ENCODE data around the gene LRIG2.

The LRIG2 gene

GRCh38 chr1:113096493-113096892 is 23.5 kb downstream of the LRIG2 start:
- CTCF ChIA-PET = interaction anchor here (1.2 to 3.8 kb wide), 4 partner anchors 19 to 568 kb away, joined by 3 to 26 read pairs (median 4); partner anchors contain the start of gene LRIG2
- POLR2A ChIA-PET = no interaction called here
- no peak for TF ChIP-seq CTCF (IDR thresholded peaks at IDR 0.05; ENCODE audit: control extremely low read depth, extremely low read depth, low read depth, missing control alignments)

GRCh38 chr1:113101588-113101987 is 28.6 kb downstream of the LRIG2 start:
- POLR2A ChIA-PET = no interaction called here
- TF ChIP-seq CTCF (IDR thresholded peaks at IDR 0.05; ENCODE audit: control extremely low read depth, extremely low read depth, low read depth, missing control alignments) = no peak
- no peak for DNase-seq (ENCODE audit: extremely low spot score)
- CTCF ChIA-PET = no interaction called here

More at GRCh38 chr1:113096493-113096892, 23.5 kb downstream of the LRIG2 start:
- DNase-seq (ENCODE audit: extremely low spot score) = no peak

- CTCF ChIA-PET = interaction anchor here (1.0 to 1.7 kb wide), 2 partner anchors 14 to 30 kb away, joined by 3 to 5 read pairs; partner anchors contain the start of gene LRIG2
- no peak for TF ChIP-seq CTCF (IDR thresholded peaks at IDR 0.05; ENCODE audit: control extremely low read depth, extremely low read depth, low read depth, missing control alignments)
- no peak for DNase-seq (ENCODE audit: extremely low spot score)
Observed at GRCh38 chr1:113103048-113103447, 30.1 kb downstream of the LRIG2 start.

GRCh38 chr1:113103977-113104376 is 31.0 kb downstream of the LRIG2 start:
- DNase-seq (ENCODE audit: extremely low spot score) = no peak
- ChIA-PET POLR2A (no interaction called here), CTCF (interaction anchor here (1.4 to 1.7 kb wide), 2 partner anchors 31 to 36 kb away, joined by 4 to 5 read pairs; partner anchors contain the start of gene LRIG2)
- no peak for TF ChIP-seq CTCF (IDR thresholded peaks at IDR 0.05; ENCODE audit: control extremely low read depth, extremely low read depth, low read depth, missing control alignments)

More at GRCh38 chr1:113103048-113103447, 30.1 kb downstream of the LRIG2 start:
- POLR2A ChIA-PET = no interaction called here

- DNase-seq (ENCODE audit: extremely low spot score) = no peak
- no peak for TF ChIP-seq CTCF (IDR thresholded peaks at IDR 0.05; ENCODE audit: control extremely low read depth, extremely low read depth, low read depth, missing control alignments)
- POLR2A ChIA-PET = no interaction called here
- CTCF ChIA-PET = no interaction called here
Observed at GRCh38 chr1:113106910-113107309, 33.9 kb downstream of the LRIG2 start.

GRCh38 chr1:113109908-113110554 is 37.0 kb downstream of the LRIG2 start:
- TF ChIP-seq CTCF (IDR thresholded peaks at IDR 0.05; ENCODE audit: control extremely low read depth, extremely low read depth, low read depth, missing control alignments) = no peak
- ChIA-PET CTCF (no interaction called here), POLR2A (no interaction called here)
- DNase-seq (ENCODE audit: extremely low spot score) = no peak

All from GM10248 (cell line).